ENCODE data around the gene LRRC70.

DNA sequence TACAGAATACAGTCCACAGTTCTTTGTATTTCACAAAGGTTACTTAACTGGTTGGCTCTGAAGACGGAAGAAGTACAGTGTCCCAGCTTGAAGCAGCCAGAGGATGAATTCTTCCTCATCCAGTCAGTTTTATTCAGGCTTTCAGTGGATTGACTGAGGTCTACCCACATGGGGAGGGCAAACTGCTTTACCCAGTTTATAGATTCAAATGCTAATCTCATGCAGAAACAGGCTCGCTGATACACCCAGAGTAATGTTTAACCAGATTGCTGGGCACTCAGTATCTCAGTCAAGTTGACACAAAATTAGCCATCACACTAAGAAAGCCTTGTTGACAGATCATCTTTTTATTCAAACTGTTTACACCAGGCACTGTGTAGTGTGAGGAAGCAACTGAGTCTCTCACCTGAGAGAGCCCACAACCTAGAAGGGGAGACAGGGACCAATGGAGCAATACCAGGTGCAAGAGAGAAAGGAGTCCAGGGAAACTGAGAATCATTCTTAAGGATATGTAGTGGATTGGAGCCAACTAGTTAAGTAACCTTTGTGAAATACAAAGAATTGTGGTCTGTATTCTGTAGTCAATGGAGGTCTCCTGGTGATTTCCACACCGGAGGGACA lies 15.9 kb downstream of the LRRC70 start:
- no peak for TF ChIP-seq CTCF (IDR thresholded peaks at IDR 0.05)
- TF ChIP-seq POLR2AphosphoS5 (IDR thresholded peaks at IDR 0.05) = no peak
